Neural progenitor cell (in vitro differentiated cells): Measurements from ENCODE around the gene POU3F3. TPM values are rescaled to one million over a fixed set of nuclear protein-coding genes. Genes with fewer than 3 reads are reported as not detected.

Experiments
- DNase-seq: peaks from one replicate; pipeline ENCODE4 v3.0.0-alpha.2; 2016; ENCODE audit warnings: low spot score
- H2AFZ ChIP-seq: fragments of 200-600 bp; sonication (generic); replicated peaks from 2 replicates; pipeline ENCODE4 v1.6.1; 2016; ENCODE audit warnings: antibody characterized with exemption
- H3F3A ChIP-seq: fragments of 200-600 bp; sonication (generic); 2 replicates; pipeline ENCODE4 v1.6.1; 2016; ENCODE audit warnings: antibody characterized with exemption, low read depth
- H3K27ac ChIP-seq: fragments of 200-600 bp; sonication (generic); 2 replicates; pipeline ENCODE4 v1.5.1; 2016; ENCODE audit warnings: mild to moderate bottlenecking
- H3K27me3 ChIP-seq: fragments of 200-600 bp; sonication (generic); 2 replicates; pipeline ENCODE4 v1.6.1; 2016; ENCODE audit warnings: mild to moderate bottlenecking, moderate library complexity
- H3K36me3 ChIP-seq: fragments of 200-600 bp; sonication (generic); 2 replicates; pipeline ENCODE4 v1.5.1; 2016
- H3K4me1 ChIP-seq: fragments of 200-600 bp; sonication (generic); 2 replicates; pipeline ENCODE4 v1.6.1; 2016; ENCODE audit warnings: mixed run types
- H3K4me2 ChIP-seq: fragments of 200-600 bp; sonication (generic); 2 replicates; pipeline ENCODE4 v1.6.1; 2016
- H3K4me3 ChIP-seq: fragments of 200-600 bp; sonication (generic); 2 replicates; pipeline ENCODE4 v1.5.1; 2016
- H3K79me2 ChIP-seq: fragments of 200-600 bp; sonication (generic); 2 replicates; pipeline ENCODE4 v1.6.1; 2016; ENCODE audit warnings: low read depth
- H3K9ac ChIP-seq: fragments of 200-600 bp; sonication (generic); 2 replicates; pipeline ENCODE4 v1.6.1; 2016
- H3K9me3 ChIP-seq: fragments of 200-600 bp; sonication (generic); 2 replicates; pipeline ENCODE4 v1.5.1; 2016; ENCODE audit warnings: low read depth
- H4K20me1 ChIP-seq: fragments of 200-600 bp; sonication (generic); 2 replicates; pipeline ENCODE4 v1.6.1; 2016; ENCODE audit warnings: low read depth
- H3K27ac Mint-ChIP-seq: 3 replicates; pipeline ENCODE4 v1.8.0; 2021; ENCODE audit warnings: mixed read lengths
- H3K27me3 Mint-ChIP-seq: 2 replicates; pipeline ENCODE4 v1.8.0; 2022; ENCODE audit warnings: low read depth, mild to moderate bottlenecking, inconsistent platforms, moderate library complexity, mixed read lengths; ENCODE audit not compliant: insufficient read depth
- H3K36me3 Mint-ChIP-seq: 3 replicates; pipeline ENCODE4 v1.8.0; 2021; ENCODE audit warnings: mixed read lengths
- H3K4me1 Mint-ChIP-seq: 3 replicates; pipeline ENCODE4 v1.8.0; 2021; ENCODE audit warnings: mixed read lengths
- H3K4me3 Mint-ChIP-seq: 3 replicates; pipeline ENCODE4 v1.8.0; 2021; ENCODE audit warnings: mild to moderate bottlenecking, moderate library complexity, mixed read lengths
- H3K9me3 Mint-ChIP-seq: 3 replicates; pipeline ENCODE4 v1.8.0; 2020; ENCODE audit warnings: mixed read lengths
- EZH2 ChIP-seq: fragments of 200-600 bp; sonication (generic); IDR thresholded peaks from 2 replicates; pipeline ENCODE4 v1.6.1; 2017; ENCODE audit warnings: antibody characterized with exemption, mild to moderate bottlenecking, moderate library complexity
- EZH2phosphoT487 ChIP-seq: fragments of 200-600 bp; sonication (generic); IDR thresholded peaks from 2 replicates; pipeline ENCODE4 v1.6.1; 2017; ENCODE audit warnings: antibody characterized with exemption
- total RNA-seq: library from RNA; depleted of rRNA; stranded (reverse); fragments of >200 nt; gene quantifications from 2 replicates; pipeline ENCODE4 v1.2.3, GENCODE V29; 2015; ENCODE audit warnings: low replicate concordance
- TF ChIP-seq, protein P1 (sequence below): fragments of 200-600 bp; sonication (generic); IDR thresholded peaks from 2 replicates; pipeline ENCODE4 v1.5.1; 2017; ENCODE audit warnings: antibody characterized with exemption, mild to moderate bottlenecking

POU3F3 gene
- total RNA-seq, 1 donor from 2014 or later, result not detected

GRCh38 chr2:104834431-104835153 lies 19.3 kb upstream of the POU3F3 start:
- Mint-ChIP-seq H3K9me3 (peaks cover 9% of the 10 kb centered on the region), H3K27ac (no peak overlapping the region), H3K4me1 (peaks cover 31% of the 10 kb centered on the region), H3K27me3 (no peaks in the 10 kb centered on the region), H3K36me3 (peaks cover 40% of the 10 kb centered on the region), H3K4me3 (no peak overlapping the region)
- H3K4me2 ChIP-seq, result no peak overlapping the region
- H3K9me3 ChIP-seq, result no peaks in the 10 kb centered on the region
- no peaks in the 10 kb centered on the region for H3K36me3 ChIP-seq
- TF ChIP-seq EZH2 (no peak), EZH2phosphoT487 (no peak)
- TF ChIP-seq, protein P1, sequence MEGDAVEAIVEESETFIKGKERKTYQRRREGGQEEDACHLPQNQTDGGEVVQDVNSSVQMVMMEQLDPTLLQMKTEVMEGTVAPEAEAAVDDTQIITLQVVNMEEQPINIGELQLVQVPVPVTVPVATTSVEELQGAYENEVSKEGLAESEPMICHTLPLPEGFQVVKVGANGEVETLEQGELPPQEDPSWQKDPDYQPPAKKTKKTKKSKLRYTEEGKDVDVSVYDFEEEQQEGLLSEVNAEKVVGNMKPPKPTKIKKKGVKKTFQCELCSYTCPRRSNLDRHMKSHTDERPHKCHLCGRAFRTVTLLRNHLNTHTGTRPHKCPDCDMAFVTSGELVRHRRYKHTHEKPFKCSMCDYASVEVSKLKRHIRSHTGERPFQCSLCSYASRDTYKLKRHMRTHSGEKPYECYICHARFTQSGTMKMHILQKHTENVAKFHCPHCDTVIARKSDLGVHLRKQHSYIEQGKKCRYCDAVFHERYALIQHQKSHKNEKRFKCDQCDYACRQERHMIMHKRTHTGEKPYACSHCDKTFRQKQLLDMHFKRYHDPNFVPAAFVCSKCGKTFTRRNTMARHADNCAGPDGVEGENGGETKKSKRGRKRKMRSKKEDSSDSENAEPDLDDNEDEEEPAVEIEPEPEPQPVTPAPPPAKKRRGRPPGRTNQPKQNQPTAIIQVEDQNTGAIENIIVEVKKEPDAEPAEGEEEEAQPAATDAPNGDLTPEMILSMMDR, result no peak
- H3K27ac ChIP-seq, result no peak overlapping the region
- no peak overlapping the region for H3K9ac ChIP-seq
- no peak for DNase-seq
- peaks cover 7% of the 10 kb centered on the region for H3K27me3 ChIP-seq
- no peaks in the 10 kb centered on the region for H4K20me1 ChIP-seq
- no peak overlapping the region for H2AFZ ChIP-seq
- no peaks in the 10 kb centered on the region for H3K79me2 ChIP-seq
- no peaks in the 10 kb centered on the region for H3F3A ChIP-seq
- no peak overlapping the region for H3K4me3 ChIP-seq
- no peaks in the 10 kb centered on the region for H3K4me1 ChIP-seq

DNA sequence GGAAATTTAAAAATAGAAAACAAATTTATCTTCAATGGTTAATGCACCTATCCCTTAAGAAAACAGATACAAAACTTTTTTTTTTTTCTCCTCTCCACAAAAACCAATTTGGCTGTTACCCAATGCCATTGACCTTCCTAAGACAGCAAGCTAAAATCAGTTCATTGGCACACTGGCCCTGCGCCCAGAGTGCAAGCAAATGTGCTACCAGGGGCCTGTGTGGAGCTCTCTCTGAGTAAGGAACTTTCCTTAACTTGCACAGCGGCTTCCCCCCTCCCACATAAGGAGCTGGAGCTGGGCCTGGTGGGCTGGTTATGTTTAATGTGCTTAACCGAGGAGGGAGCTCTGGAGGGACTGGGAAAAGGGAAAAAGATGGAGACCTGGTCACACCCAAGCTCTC lies 17.6 kb upstream of the POU3F3 start:
- no peak overlapping the region for H3K4me3 ChIP-seq
- no peak overlapping the region for H3K9ac ChIP-seq
- no peaks in the 10 kb centered on the region for H3K79me2 ChIP-seq
- peaks cover 3% of the 10 kb centered on the region for H3K9me3 Mint-ChIP-seq
- no peaks in the 10 kb centered on the region for H3F3A ChIP-seq
- H3K4me3 Mint-ChIP-seq, result no peak overlapping the region
- TF ChIP-seq EZH2 (no peak), EZH2phosphoT487 (no peak)
- TF ChIP-seq, protein P1, result no peak
- H3K4me1 Mint-ChIP-seq, result peaks cover 39% of the 10 kb centered on the region
- peak overlapping the region; percentile 46 for H3K27ac Mint-ChIP-seq
- no peak overlapping the region for H3K4me2 ChIP-seq
- no peaks in the 10 kb centered on the region for H3K9me3 ChIP-seq
- no peaks in the 10 kb centered on the region for H3K4me1 ChIP-seq
- peaks cover 23% of the 10 kb centered on the region for H3K27me3 ChIP-seq
- H3K36me3 Mint-ChIP-seq, result peaks cover 30% of the 10 kb centered on the region
- H3K27ac ChIP-seq, result no peak overlapping the region
- no peaks in the 10 kb centered on the region for H3K36me3 ChIP-seq
- no peaks in the 10 kb centered on the region for H4K20me1 ChIP-seq
- DNase-seq, result no peak
- no peaks in the 10 kb centered on the region for H3K27me3 Mint-ChIP-seq
- no peak overlapping the region for H2AFZ ChIP-seq

DNA sequence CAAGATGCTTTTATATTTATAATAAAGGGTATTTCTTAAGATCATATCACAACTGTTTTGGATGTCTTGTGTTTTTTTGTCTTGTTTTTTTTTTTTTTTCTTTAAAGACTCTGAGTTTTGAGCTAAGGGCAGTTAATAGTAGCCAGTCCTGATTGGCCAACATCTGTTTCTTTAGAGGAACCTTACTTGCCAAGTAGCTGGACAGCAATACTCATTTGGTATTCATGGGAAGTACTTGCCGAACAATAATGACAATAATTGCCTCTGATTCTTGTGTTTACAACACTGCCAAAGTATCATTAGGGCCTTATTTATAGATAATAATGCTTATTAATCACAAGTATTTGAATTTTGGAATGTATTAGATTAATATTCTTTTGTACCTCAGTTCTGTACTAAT lies 17.1 kb upstream of the POU3F3 start:
- no peak overlapping the region for H2AFZ ChIP-seq
- no peak overlapping the region for H3K4me3 Mint-ChIP-seq
- H3K79me2 ChIP-seq, result no peaks in the 10 kb centered on the region

More for the DNA sequence above, 17.1 kb upstream of the POU3F3 start:
- H3F3A ChIP-seq, result no peaks in the 10 kb centered on the region
- Mint-ChIP-seq H3K27ac (no peak overlapping the region), H3K27me3 (no peaks in the 10 kb centered on the region), H3K4me1 (peaks cover 45% of the 10 kb centered on the region), H3K36me3 (peaks cover 27% of the 10 kb centered on the region), H3K9me3 (peaks cover 3% of the 10 kb centered on the region)
- no peak overlapping the region for H3K4me2 ChIP-seq
- TF ChIP-seq EZH2 (no peak), EZH2phosphoT487 (no peak)
- TF ChIP-seq, protein P1, result no peak
- H3K9ac ChIP-seq, result no peak overlapping the region
- no peak for DNase-seq
- H3K4me1 ChIP-seq, result peaks cover 2% of the 10 kb centered on the region
- no peaks in the 10 kb centered on the region for H3K9me3 ChIP-seq
- H3K4me3 ChIP-seq, result no peak overlapping the region
- no peaks in the 10 kb centered on the region for H3K36me3 ChIP-seq
- H3K27ac ChIP-seq, result no peak overlapping the region
- no peaks in the 10 kb centered on the region for H4K20me1 ChIP-seq
- peaks cover 29% of the 10 kb centered on the region for H3K27me3 ChIP-seq
